GM10847 (cell line): Measurements from ENCODE around the gene SLIT1.

Experiments
- POLR2A ChIP-seq: IDR thresholded peaks from 2 replicates; pipeline ENCODE4 v1.6.1; 2011; ENCODE audit not compliant: insufficient read length; ENCODE audit errors: extremely low read depth

Gene SLIT1

DNA sequence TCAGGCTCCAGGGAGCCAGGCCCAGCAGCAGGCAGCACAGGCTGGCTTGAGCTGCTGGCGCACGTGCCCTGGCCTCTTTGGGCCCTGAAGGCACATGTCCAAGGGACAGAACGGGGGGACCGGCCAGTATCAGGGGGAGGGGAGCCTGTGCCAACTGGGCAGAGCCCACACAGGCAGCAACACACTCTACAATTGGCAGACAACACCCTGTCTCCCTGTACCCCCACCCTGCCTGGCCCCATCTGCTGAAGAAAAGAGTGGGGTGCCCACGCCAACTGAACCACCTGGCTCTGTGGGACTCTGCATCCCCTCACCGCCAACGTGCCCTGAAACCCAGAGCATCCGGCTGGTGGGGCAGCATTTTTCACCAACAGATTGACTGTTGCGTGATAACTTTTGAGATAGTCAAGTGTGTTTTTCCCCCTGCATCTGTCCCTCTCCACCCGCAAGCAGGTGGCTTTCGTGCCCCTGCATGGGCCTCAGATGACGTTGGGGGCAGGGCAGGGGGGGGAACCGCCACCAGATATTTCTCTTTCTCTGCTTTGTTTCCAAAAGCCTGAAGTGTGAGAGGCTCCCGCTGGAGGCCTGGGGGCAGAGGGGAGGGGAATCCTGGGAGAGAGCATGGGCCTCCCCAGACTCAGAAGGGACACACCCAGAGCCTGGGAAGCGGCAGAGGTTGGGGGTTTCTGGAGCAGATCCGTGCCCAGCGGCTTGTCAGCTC is 21.8 kb downstream of the SLIT1 start:
- no peak for TF ChIP-seq POLR2A

DNA sequence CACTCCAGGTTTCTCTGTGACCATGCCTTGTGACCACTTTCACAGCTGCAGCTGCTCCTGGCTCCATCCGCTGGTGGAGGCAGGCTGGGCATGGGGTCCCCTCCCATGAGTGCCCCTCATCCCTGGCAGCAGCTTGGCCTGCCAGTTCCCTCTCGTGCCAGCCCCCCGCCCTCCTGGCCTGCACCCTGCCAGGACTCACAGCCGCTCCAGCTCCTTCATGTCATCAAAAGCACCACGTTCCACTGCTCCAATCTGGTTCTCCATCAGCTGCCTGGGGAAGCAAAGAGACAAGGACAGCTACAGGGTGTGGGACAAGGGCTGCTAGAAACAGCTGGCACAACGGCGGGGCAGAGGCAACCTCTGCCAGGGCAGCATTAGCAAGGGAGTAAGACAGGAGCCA is 22.6 kb downstream of the SLIT1 start:
- no peak for TF ChIP-seq POLR2A

DNA sequence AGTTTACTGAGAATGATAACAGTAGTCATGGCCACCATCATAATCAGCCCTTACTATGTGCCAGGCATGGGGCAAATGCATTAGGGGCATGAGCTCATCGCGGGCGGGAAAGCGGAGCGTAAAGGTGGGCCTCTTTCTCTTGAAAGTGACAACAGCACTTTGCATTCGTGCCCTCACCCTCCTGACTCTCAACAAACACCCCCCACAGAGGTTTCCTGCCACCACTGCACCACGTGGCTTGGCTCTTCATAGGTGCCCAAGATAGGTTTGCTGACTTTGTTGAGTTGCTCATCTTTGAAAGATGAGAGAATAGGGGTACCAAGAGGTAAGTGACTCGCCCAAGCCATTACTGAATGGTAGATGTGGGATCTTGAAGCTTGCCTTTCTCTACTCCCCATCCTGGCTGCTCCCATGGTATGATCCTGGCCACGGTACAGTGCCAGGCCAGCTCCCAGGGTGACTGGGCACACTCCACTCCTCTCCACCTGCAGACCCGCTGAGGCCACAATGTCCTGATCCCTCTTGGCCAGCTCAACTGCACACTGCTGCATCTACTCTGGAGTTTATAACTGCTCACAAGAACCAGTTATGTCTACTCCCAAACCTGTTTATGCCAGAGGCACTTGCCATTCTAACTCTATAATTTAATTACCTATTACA is 26.0 kb downstream of the SLIT1 start:
- no peak for TF ChIP-seq POLR2A

DNA sequence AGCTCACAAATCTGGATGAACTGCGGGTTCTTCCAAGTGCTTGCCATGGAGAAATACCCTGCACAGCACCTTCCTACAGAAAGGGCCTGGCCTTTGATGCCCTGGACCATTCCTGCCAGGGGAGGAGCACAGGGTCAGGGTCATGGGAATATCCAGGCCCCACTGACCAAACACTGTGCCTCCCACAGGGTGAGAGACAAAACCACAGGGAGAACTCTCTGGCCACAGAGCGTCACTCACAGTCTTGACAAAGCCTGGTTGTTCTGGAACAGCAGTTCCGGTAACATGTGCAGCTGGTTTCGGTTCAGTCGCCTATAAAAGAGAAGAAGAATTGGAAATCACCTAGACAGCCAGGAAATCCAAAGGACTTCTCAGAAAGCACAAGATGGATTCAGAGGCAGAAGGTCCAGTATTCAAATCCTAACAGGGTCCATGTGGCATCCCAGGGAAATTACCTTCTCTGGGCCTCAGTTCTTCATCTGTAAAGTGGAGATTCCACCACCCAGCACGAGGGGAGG is 28.1 kb downstream of the SLIT1 start:
- TF ChIP-seq POLR2A, result no peak

DNA sequence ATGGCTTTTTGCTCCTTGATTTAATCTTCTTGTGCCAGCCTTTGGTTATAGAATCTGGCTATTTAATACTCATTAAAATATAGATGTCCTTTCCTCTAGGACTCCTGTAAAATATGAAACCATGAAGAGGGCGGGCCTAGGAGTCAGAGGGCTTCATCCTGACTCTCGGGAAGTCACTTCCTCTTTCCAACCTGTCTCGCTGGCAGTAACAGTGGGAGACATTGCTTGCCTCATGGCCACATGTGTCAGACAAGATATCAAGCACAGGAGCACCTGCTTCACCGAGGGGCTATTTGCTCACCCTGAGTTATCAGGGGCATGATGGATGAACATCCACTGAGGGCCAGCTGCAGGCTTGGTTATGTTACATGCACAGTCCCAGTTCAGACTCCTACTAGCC is 31.0 kb downstream of the SLIT1 start:
- no peak for TF ChIP-seq POLR2A

DNA sequence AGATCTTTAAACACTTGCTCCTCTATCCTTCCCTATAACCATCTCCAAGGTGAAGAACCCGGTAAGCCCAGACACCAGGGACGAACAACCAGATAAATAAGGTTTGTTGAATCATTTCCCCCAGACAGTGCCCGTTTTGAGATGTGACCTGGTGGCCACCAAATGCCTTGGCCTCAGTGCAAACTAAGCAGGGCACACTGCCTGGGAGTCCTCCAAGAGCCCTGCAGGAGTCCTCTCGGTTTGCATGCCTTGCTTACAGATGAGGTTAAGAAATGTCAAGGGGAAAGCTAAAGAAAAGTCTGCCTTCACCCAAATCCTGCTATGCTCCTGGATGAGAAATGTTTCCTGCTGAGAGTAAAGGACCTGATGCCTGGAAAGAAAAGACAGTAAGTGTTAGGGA is 31.6 kb downstream of the SLIT1 start:
- no peak for TF ChIP-seq POLR2A

DNA sequence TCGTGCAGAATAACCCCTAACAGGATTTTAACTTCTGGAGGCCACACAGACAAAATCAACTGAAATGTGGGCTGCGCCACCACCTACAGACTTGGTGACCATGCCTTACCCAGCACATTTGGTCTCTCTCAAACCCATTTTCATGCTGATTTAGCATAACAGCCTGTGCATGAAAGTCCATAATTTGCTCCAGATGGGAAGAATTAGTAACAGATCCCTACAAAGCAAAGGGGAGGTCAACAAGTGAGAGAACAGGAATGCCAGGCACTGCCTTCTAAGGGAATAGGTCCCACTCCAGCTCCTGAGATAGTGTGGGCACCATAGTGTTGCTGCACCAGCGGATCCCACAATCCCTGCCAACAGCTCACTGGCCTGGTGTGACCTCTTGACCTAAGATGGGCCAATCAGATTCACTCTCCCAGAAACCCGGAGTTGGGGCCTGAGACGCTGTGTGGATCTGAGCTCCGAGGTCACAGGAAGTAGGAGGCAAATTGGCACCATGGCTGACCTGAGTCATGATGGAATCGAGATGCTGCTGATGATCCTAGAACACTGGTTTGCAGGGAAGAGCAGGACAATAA is 32.4 kb downstream of the SLIT1 start:
- no peak for TF ChIP-seq POLR2A

DNA sequence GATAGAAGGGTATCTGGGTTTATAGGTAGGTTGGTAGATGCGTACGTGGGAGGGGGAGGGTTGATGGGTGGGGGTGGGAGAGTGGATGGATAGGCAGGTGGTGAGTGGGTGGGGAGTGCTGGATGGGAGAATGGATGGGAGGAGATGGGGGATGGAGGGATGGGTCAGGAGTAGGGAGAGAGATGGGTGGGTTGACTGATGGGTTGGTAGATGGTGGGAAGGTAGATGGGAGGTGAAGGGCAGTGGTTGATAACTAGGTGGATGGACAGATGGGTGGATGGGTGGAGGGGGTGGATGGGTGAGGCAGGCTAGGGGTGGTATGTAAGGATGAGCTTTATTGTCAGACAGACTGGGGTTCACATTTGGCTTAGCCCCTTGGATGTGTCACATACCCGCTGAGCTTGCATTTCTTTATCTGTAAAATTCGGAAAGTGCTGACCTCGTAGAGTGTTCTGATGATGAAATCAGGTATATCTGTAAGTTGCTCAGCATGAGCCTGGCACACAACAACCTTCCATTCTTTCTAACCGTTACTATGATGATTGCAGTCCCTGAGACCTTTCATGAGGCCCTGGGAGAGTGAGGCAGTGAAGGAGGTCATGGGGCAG is 34.3 kb downstream of the SLIT1 start:
- no peak for TF ChIP-seq POLR2A

DNA sequence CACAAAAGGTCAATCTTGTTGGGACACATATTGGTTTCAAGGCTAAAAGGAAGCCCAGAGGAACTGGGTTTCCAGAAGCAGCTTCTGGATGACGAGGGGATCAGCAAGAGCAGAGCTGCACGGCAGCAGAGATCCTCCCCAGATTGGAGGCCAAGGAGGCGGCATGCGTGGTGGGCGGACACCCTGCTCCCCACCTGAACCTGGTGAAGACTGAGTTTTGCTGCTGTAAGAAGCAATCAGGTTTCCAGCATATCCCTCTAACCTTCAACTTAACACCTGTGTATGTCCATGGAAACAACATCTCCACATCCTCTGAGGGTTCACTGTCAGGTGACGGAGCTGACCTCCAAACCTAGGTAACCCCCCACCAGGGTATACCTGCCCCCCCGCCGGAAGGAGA is 35.1 kb downstream of the SLIT1 start:
- no peak for TF ChIP-seq POLR2A

DNA sequence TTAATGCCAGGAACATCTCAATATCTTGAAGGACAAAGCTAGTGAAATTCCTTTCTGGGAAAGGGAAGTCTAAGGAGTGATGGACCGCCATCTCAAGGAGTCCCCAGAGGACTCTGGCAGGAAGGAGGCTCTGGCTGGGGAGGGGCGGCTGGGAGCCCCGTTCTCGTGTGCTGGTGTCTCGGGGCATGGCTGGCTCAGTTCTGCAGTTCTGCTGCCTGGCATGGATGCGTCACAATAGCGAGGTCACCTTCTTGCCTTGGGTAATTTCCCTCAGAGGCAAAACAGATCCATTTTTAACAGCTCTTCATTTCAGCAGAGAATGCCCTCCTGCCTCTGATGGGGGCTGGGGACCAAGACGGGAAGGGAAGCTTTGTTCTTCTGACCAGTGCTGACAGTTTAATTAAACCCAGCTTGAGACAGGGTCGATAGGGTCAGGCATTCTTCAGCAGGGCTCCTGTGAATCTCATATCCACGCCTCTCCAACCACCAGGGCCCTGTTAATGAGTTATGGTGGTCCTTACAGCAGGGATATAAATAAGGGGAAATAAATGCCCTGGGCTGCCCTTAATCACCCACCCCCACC is 35.7 kb downstream of the SLIT1 start:
- no peak for TF ChIP-seq POLR2A

DNA sequence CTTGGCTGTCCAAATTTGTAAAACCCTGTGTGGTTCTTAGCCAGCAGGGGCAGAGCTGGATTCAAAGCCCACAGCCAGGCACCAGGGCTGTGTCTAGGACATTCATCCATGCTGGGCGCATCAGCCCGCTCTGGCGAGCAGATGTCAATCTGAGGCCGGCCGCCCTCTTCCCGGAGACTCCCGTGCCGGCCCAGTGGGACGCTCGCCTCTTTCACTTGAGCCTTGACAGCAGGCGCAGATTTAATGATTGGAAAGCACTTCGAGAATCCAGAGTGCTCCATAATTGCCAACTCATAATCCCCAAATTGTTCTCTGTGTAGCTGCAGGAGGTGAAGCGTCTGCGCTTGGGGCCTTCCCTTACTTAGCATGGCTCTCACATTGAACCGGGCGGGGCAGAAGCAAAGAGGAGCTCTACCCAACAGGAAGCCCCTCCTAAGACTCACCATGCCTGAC is 36.7 kb downstream of the SLIT1 start:
- no peak for TF ChIP-seq POLR2A

DNA sequence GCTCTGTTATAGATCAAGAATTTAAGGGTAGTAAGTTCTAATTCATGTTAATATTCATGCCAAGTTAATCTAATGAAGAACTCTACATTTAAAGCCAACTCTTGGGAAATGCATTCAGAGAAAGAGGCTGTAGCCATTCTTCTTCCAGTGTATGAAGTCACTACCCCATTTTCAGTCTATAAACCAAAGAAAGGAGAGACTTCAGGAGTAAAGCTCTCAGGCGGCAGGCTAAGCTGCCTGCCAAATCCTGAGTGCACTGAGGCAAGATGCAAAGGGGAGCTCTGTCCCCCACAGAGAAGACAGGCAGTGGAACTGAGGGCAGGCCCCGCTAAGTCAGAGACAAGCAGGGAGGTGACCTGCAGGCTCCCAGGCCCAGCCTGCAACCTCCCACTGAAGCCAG is 41.5 kb downstream of the SLIT1 start:
- TF ChIP-seq POLR2A, result no peak

DNA sequence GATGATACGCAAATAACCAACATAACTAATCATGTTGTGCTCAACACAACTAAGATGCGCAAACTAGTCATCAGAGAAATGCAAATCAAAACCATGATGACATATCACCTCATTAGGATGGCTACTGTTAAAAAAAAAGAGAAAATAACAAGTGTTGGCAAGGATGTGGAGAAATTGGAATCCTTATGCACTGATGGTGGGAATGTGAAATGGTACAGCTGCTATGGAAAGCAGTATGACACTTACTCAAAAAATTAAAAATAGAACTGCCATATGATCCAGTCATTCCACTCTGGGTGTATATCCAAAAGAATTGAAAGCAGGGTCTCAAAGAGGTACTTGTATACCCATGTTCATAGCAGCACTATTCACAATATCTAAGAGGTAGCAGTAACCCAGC is 42.9 kb downstream of the SLIT1 start:
- TF ChIP-seq POLR2A, result no peak

DNA sequence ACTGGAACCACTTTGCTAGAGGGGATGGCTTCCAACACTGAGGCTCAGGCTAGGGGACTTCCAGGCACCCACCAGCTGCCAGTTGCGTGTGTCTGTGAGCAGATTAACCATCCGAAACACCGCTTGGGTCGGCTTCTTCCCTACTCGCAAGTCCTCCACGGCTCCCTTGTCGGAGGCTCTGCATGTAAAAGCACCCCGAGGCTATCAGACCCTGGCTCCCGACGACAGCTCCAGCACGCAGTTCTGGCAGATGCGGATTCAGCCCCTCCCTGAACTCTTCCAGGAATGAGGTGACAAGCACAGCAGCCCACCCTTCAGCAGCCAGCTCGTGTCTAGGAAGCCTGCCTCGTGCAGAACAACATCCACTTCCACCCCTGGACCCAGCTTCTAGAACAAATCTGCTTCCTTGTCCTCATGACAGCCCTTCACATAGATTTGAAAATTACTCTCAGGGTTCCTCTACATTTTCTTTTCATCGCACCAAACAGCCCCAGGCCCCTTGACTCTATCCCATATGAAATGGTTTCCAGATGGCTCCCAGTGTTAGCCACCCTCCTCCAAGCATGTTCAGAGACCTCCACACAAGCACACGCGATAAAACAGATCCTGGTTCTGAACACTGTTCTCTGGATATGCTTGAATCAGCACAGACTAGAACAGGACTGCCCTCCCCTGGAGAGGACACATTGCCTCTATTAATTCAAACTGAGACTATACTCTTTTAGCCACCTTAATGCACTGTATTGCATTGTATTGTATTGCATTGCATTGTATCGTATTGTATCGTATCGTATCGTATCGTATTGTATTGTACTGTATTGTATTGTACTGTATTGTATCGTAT is 44.6 kb downstream of the SLIT1 start:
- no peak for TF ChIP-seq POLR2A

DNA sequence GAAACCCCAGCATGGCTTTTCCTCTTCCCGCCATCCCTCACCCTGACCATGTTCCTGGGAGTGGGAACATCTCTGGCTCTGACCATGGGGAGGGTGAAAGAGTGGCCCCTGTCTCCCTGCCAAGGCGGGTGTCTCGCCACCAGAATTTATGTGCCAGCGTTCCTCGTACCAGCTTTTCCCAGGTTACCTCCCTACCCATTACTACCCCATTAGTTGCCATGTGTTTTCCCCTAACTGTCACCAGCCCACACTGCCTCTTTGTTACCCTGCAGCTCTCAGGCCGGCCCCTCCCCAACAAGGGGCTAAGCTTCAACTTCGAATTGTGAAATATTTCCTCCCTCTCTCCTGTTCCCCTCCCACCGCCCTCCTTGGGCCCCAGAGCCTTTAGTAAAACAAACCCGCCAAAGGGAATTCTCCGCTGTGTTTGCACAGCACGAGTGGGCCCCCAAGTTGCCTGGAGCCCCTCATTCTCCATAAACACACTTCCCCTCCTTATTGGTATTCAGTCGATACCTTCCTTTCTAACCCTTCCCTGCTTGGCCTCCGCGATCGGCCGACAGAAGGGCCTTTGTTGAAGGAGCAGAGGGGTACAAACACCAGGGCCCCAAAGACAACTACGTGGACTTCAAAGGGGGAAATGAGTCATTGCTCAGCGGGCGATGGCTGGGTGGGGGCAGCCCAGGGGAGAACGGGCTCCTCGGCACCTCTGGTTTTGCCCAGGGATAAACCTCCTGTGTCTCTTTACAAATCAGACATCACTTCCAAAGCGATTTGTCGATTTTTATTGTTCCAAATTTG is 45.5 kb downstream of the SLIT1 start:
- no peak for TF ChIP-seq POLR2A
